OCI-LY3 (cell line): ENCODE results near the gene KRTAP9-1.

Source experiments
- EZH2phosphoT487 ChIP-seq: fragments of 200-600 bp; shearing (Covaris generic); IDR thresholded peaks from 2 replicates; pipeline ENCODE4 v1.6.1; 2018; ENCODE audit warnings: antibody characterized with exemption, mixed run types, low read depth
- TF ChIP-seq, protein P1 (sequence below): fragments of 200-600, 300-600 bp; sonication (generic); IDR thresholded peaks from 2 replicates; pipeline ENCODE4 v1.5.1; 2014; ENCODE audit warnings: antibody characterized with exemption, low read length, low read depth

DNA sequence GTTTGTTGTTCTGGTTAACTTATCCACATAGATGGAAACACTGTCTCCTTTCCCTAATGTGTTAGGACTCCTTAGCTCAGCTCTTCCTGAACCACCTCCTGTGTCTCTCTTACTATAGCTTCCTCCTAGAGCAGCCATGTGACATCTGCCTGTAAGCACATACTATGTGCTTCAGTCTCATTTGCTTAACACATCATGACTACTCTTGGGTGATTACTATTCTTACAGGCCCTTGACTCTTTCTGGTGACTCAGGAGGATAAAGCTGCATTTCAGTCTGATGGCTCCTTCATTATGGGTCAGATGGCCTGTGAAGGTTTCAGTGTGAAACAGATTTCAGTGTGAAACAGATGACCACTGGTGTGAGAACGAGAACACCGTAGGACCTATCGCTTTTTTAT is 11.3 kb upstream of the KRTAP9-1 start:
- no peak for TF ChIP-seq EZH2phosphoT487
- TF ChIP-seq, protein P1, sequence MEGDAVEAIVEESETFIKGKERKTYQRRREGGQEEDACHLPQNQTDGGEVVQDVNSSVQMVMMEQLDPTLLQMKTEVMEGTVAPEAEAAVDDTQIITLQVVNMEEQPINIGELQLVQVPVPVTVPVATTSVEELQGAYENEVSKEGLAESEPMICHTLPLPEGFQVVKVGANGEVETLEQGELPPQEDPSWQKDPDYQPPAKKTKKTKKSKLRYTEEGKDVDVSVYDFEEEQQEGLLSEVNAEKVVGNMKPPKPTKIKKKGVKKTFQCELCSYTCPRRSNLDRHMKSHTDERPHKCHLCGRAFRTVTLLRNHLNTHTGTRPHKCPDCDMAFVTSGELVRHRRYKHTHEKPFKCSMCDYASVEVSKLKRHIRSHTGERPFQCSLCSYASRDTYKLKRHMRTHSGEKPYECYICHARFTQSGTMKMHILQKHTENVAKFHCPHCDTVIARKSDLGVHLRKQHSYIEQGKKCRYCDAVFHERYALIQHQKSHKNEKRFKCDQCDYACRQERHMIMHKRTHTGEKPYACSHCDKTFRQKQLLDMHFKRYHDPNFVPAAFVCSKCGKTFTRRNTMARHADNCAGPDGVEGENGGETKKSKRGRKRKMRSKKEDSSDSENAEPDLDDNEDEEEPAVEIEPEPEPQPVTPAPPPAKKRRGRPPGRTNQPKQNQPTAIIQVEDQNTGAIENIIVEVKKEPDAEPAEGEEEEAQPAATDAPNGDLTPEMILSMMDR = no peak
